LHCN-M2 (cell line): ENCODE data around the gene CFAP221. TPM values are rescaled to one million over a fixed set of nuclear protein-coding genes. Genes with fewer than 3 reads are reported as not detected.

ENCODE experiments used
- DNase-seq: peaks from one replicate; pipeline ENCODE4 v3.0.0-alpha.2; 2012; ENCODE audit warnings: low read depth
- total RNA-seq: library from RNA; depleted of rRNA; stranded (reverse); fragments of >200 nt; gene quantifications from 2 replicates; pipeline ENCODE4 v1.2.3, GENCODE V29; 2014

CFAP221 gene
- total RNA-seq, 1 experiment from 2014 or later: not detected

- no peak for DNase-seq
These were observed 136.4 kb downstream of the CFAP221 start for GRCh38 chr2:119680457-119681202.

GRCh38 chr2:119681203-119681867 is 137.1 kb downstream of the CFAP221 start:
- DNase-seq: no peak

GRCh38 chr2:119681868-119682220 is 137.6 kb downstream of the CFAP221 start:
- no peak for DNase-seq

GRCh38 chr2:119682578-119682977 is 138.3 kb downstream of the CFAP221 start:
- DNase-seq: no peak

GRCh38 chr2:119683074-119683712 is 138.9 kb downstream of the CFAP221 start:
- DNase-seq: no peak

- peak; percentile 39 for DNase-seq
These were observed 139.6 kb downstream of the CFAP221 start for GRCh38 chr2:119683713-119684443.

GRCh38 chr2:119684518-119684917 is 140.3 kb downstream of the CFAP221 start:
- DNase-seq: no peak

GRCh38 chr2:119688616-119689015 is 144.4 kb downstream of the CFAP221 start:
- DNase-seq: no peak

- DNase-seq: no peak
These were observed 145.0 kb downstream of the CFAP221 start for GRCh38 chr2:119689218-119689617.

- DNase-seq: no peak
These were observed 146.9 kb downstream of the CFAP221 start for GRCh38 chr2:119691189-119691588.

- DNase-seq: no peak
These were observed 147.5 kb downstream of the CFAP221 start for GRCh38 chr2:119691651-119692245.

GRCh38 chr2:119692310-119692709 is 148.1 kb downstream of the CFAP221 start:
- no peak for DNase-seq

- no peak for DNase-seq
These were observed 148.7 kb downstream of the CFAP221 start for GRCh38 chr2:119692954-119693353.

GRCh38 chr2:119693567-119693966 is 149.3 kb downstream of the CFAP221 start:
- DNase-seq: no peak

GRCh38 chr2:119693967-119694366 is 149.7 kb downstream of the CFAP221 start:
- no peak for DNase-seq

- DNase-seq: no peak
These were observed 150.2 kb downstream of the CFAP221 start for GRCh38 chr2:119694470-119694844.

- peak; percentile 77 for DNase-seq
These were observed 150.7 kb downstream of the CFAP221 start for GRCh38 chr2:119694845-119695521.

- peak; percentile 77 for DNase-seq
These were observed 151.8 kb downstream of the CFAP221 start for GRCh38 chr2:119696005-119696404.

- no peak for DNase-seq
These were observed 152.3 kb downstream of the CFAP221 start for GRCh38 chr2:119696494-119697030.

- no peak for DNase-seq
These were observed 153.2 kb downstream of the CFAP221 start for GRCh38 chr2:119697290-119698020.
